ENCODE measurements around the gene CEMIP. TPM values are rescaled to one million over a fixed set of nuclear protein-coding genes. Genes with fewer than 3 reads are reported as not detected.

The CEMIP gene
- total RNA-seq, 1 experiment from 2014 or later, result 0.61 TPM

DNA sequence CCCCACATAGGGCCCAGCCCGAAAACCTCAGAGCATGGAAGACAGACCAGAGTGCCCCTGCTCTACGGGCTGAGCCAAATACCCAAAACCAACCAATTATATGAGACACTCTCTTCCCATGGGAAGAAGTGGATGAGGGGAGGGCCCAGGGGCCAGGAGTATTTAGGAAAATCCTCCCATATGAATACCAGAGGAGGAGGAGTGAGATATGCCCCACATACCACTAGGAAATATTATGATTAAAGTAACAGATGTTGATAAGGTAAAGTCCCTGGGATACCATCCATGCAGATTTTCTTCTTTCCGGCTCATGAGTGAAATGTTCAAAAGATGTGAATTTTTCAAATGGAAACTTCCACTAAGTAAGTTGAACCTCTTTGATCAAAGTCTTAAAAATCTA lies 160.0 kb downstream of the CEMIP start:
- Histone ChIP-seq H3K27me3 (ENCODE audit: insufficient read depth, low read depth) (no peaks in the 10 kb centered on the region), H4K20me1 (ENCODE audit: insufficient read depth) (no peaks in the 10 kb centered on the region), H2AFZ (no peak overlapping the region), H3K4me1 (replicated peaks; ENCODE audit: insufficient read depth) (peaks cover 7% of the 10 kb centered on the region; the same call in 1 of the 2 replicates), H3K9me3 (ENCODE audit: insufficient read depth, low read depth) (no peaks in the 10 kb centered on the region), H3K9me2 (ENCODE audit: insufficient read depth) (no peaks in the 10 kb centered on the region), H3K27ac (no peak overlapping the region), H3K36me3 (ENCODE audit: low read depth) (no peaks in the 10 kb centered on the region), H3K4me3 (no peak overlapping the region), H3K79me2 (ENCODE audit: low read depth) (no peaks in the 10 kb centered on the region), H3F3A (ENCODE audit: insufficient read depth, low read depth) (no peaks in the 10 kb centered on the region), H3K4me2 (no peak overlapping the region)
- no TSS peak for BruUV-seq (replicated peaks)
- no peak for DNase-seq
- CTCF ChIA-PET, result no interaction called here
- TF ChIP-seq EZH2 (IDR thresholded peaks at IDR 0.05; ENCODE audit: low read depth), result no peak
- TF ChIP-seq, protein P1, sequence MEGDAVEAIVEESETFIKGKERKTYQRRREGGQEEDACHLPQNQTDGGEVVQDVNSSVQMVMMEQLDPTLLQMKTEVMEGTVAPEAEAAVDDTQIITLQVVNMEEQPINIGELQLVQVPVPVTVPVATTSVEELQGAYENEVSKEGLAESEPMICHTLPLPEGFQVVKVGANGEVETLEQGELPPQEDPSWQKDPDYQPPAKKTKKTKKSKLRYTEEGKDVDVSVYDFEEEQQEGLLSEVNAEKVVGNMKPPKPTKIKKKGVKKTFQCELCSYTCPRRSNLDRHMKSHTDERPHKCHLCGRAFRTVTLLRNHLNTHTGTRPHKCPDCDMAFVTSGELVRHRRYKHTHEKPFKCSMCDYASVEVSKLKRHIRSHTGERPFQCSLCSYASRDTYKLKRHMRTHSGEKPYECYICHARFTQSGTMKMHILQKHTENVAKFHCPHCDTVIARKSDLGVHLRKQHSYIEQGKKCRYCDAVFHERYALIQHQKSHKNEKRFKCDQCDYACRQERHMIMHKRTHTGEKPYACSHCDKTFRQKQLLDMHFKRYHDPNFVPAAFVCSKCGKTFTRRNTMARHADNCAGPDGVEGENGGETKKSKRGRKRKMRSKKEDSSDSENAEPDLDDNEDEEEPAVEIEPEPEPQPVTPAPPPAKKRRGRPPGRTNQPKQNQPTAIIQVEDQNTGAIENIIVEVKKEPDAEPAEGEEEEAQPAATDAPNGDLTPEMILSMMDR (conservative IDR thresholded peaks at IDR 0.05), result no peak
- POLR2A ChIA-PET (ENCODE audit: unreplicated experiment), result interaction anchor here (0.6 kb wide), 1 partner anchor 141 kb away, joined by 3 read pairs; no protein-coding TSS in a partner anchor
- intact Hi-C loops (cut with micrococcal nuclease; ENCODE audit: unreplicated experiment), result no loop called here

DNA sequence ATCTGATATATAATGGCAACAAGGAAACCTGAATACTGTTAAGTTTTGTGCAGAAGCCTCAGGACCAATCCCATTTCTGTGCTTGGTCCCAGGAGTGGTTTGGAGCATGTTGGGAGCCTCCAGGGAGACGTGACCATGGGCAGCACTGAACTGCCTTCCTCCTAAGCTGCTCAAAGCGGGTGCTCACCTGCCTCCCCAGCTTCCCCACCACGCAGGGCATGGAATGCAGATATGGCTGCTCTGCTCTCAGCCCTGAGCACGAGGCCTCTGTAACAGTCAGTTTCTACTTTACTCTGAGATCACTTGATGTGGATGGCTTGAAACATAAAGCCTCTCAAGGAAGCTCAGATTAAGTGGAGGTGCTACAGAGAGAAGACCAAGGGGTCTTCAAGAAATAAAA lies 161.2 kb downstream of the CEMIP start:
- Histone ChIP-seq H3K4me3 (no peak overlapping the region), H3F3A (ENCODE audit: insufficient read depth, low read depth) (no peaks in the 10 kb centered on the region), H3K4me2 (no peak overlapping the region), H3K36me3 (ENCODE audit: low read depth) (no peaks in the 10 kb centered on the region), H3K79me2 (ENCODE audit: low read depth) (no peaks in the 10 kb centered on the region), H3K9me3 (ENCODE audit: insufficient read depth, low read depth) (no peaks in the 10 kb centered on the region), H2AFZ (no peak overlapping the region), H3K4me1 (replicated peaks; ENCODE audit: insufficient read depth) (no peaks in the 10 kb centered on the region), H3K27me3 (ENCODE audit: insufficient read depth, low read depth) (no peaks in the 10 kb centered on the region), H3K9me2 (ENCODE audit: insufficient read depth) (no peaks in the 10 kb centered on the region), H4K20me1 (ENCODE audit: insufficient read depth) (no peaks in the 10 kb centered on the region), H3K27ac (no peak overlapping the region)
- ChIA-PET POLR2A (ENCODE audit: unreplicated experiment) (no interaction called here), CTCF (no interaction called here)
- no TSS peak for BruUV-seq (replicated peaks)
- intact Hi-C loops (cut with micrococcal nuclease; ENCODE audit: unreplicated experiment), result no loop called here
- no peak for DNase-seq
- TF ChIP-seq, protein P1 (conservative IDR thresholded peaks at IDR 0.05), result no peak
- TF ChIP-seq EZH2 (IDR thresholded peaks at IDR 0.05; ENCODE audit: low read depth), result no peak

DNA sequence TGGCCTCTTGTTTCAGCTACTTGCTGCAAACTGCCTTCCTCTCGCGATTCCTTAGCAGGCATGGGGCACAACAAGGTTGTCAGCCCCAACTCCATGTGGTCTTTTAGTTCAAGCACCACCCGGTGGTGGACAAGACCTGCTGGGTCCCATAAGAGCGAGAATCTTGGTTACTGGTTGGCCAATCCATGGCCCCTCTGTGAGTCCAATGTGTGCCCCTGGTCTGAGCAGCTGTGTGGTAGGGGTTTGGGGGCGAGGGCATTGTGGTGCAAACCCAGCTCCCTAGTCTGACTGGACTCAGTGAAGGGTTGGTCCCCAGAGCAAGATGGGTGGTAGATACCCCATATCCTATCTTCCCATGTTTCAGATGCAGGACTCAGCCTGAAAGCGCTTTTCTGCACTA lies 161.7 kb downstream of the CEMIP start:
- no peak overlapping the region for H3K4me3 ChIP-seq
- H4K20me1 ChIP-seq (ENCODE audit: insufficient read depth), result no peaks in the 10 kb centered on the region
- ChIA-PET POLR2A (ENCODE audit: unreplicated experiment) (no interaction called here), CTCF (no interaction called here)
- no peaks in the 10 kb centered on the region for H3K9me3 ChIP-seq (ENCODE audit: insufficient read depth, low read depth)
- H3K9me2 ChIP-seq (ENCODE audit: insufficient read depth), result no peaks in the 10 kb centered on the region
- no peak overlapping the region for H3K27ac ChIP-seq
- TF ChIP-seq, protein P1 (conservative IDR thresholded peaks at IDR 0.05), result no peak
- TF ChIP-seq EZH2 (IDR thresholded peaks at IDR 0.05; ENCODE audit: low read depth), result no peak
- no peak overlapping the region for H3K4me2 ChIP-seq
- no peaks in the 10 kb centered on the region for H3K27me3 ChIP-seq (ENCODE audit: insufficient read depth, low read depth)
- H3F3A ChIP-seq (ENCODE audit: insufficient read depth, low read depth), result no peaks in the 10 kb centered on the region
- no TSS peak for BruUV-seq (replicated peaks)
- no peak for DNase-seq
- no peaks in the 10 kb centered on the region for H3K79me2 ChIP-seq (ENCODE audit: low read depth)
- no peaks in the 10 kb centered on the region for H3K4me1 ChIP-seq (replicated peaks; ENCODE audit: insufficient read depth)
- intact Hi-C loops (cut with micrococcal nuclease; ENCODE audit: unreplicated experiment), result no loop called here
- H2AFZ ChIP-seq, result no peak overlapping the region
- no peaks in the 10 kb centered on the region for H3K36me3 ChIP-seq (ENCODE audit: low read depth)
